ENCODE measurements around the gene OR5K1.

GRCh38 chr3:98512576-98512975, 49.6 kb downstream of the OR5K1 start:
- no peak for TF ChIP-seq MAX (IDR thresholded peaks at IDR 0.05)
- no peak for TF ChIP-seq EP300 (IDR thresholded peaks at IDR 0.05; ENCODE audit: borderline replicate concordance)
- no peak for TF ChIP-seq USF1 (IDR thresholded peaks at IDR 0.05)
- TF ChIP-seq TAF1 (IDR thresholded peaks at IDR 0.05; ENCODE audit: low read depth), result no peak
